Activated naive CD4-positive, alpha-beta T cell treated with anti-CD3 and anti-CD28 coated beads for 36 hours (primary cell): ENCODE results near the gene HSPA12B. TPM values are rescaled to one million over a fixed set of nuclear protein-coding genes. Genes with fewer than 3 reads are reported as not detected.

ENCODE experiments used
- CTCF ChIA-PET: fragments of 350-600 bp; sonication (Branson Sonifier 250); formaldehyde crosslinking; loops from one replicate; lab custom pipeline; 2021; ENCODE audit warnings: antibody characterized with exemption; lab: Charles Lee
- DNase-seq: peaks from one replicate; pipeline ENCODE4 v3.0.0-alpha.2; 2020
- H3K27ac Mint-ChIP-seq: one replicate; pipeline ENCODE4 v1.8.0; 2021; ENCODE audit warnings: mild to moderate bottlenecking, mixed read lengths
- H3K27me3 Mint-ChIP-seq: one replicate; pipeline ENCODE4 v1.8.0; 2021; ENCODE audit warnings: low read depth, mixed read lengths
- H3K36me3 Mint-ChIP-seq: one replicate; pipeline ENCODE4 v1.8.0; 2021; ENCODE audit warnings: low read depth, mixed read lengths
- H3K4me1 Mint-ChIP-seq: one replicate; pipeline ENCODE4 v1.8.0; 2021; ENCODE audit warnings: low read depth, mixed read lengths
- H3K4me3 Mint-ChIP-seq: one replicate; pipeline ENCODE4 v1.8.0; 2021; ENCODE audit warnings: mild to moderate bottlenecking, moderate library complexity, mixed read lengths
- H3K9me3 Mint-ChIP-seq: one replicate; pipeline ENCODE4 v1.8.0; 2021; ENCODE audit warnings: mixed read lengths
- intact Hi-C: fragments of 100-400 bp; cut with micrococcal nuclease; formaldehyde crosslinking; loops from one replicate; pipeline ENCODE4 v1.15.1; 2023
- total RNA-seq, 2 experiments: library from RNA; stranded (reverse); gene quantifications; one replicate each; pipeline ENCODE4 v1.2.3, GENCODE V29; 2021

Gene HSPA12B
- total RNA-seq, 2 experiments from 2014 or later: not detected

GRCh38 chr20:3745686-3746173, 13.2 kb downstream of the HSPA12B start:
- CTCF ChIA-PET: interaction anchor here (0.6 to 1.4 kb wide), 5 partner anchors 12 to 492 kb away, joined by 3 to 5 read pairs (median 4); partner anchors contain the start of gene ADISSP
- Mint-ChIP-seq H3K27ac (no peak overlapping the region), H3K4me3 (no peak overlapping the region), H3K9me3 (no peaks in the 10 kb centered on the region), H3K27me3 (peaks cover 4% of the 10 kb centered on the region), H3K36me3 (no peaks in the 10 kb centered on the region), H3K4me1 (peaks cover 9% of the 10 kb centered on the region)
- DNase-seq: no peak
- intact Hi-C loops: no loop called here

DNA sequence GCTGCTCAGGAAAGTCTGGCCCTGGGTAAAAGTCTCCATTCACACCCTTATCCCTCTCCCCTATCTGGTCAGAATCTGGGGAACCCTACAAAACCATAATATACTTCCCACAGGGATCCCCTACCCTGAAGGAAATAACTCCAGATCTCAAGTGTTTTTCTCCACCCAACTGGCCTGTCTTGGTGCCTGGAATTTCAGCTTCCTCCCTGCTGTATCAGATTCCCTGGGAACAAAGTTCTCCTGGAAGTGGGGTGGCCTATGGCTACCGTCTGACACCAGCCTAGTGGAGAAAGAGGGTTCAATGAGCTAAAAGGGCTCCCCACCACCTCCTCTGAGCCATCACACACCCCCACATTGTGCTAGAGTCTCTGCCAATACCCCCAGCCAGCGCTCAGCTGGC, 15.0 kb downstream of the HSPA12B start:
- Mint-ChIP-seq H3K4me1 (peaks cover 15% of the 10 kb centered on the region), H3K9me3 (no peaks in the 10 kb centered on the region), H3K36me3 (peaks cover 1% of the 10 kb centered on the region), H3K4me3 (no peak overlapping the region), H3K27ac (no peak overlapping the region), H3K27me3 (peaks cover 4% of the 10 kb centered on the region)
- intact Hi-C loops: no loop called here
- DNase-seq: no peak
- CTCF ChIA-PET: interaction anchor here (0.9 to 1.1 kb wide), 2 partner anchors 10 to 37 kb away, joined by 3 to 6 read pairs; no protein-coding TSS in a partner anchor

DNA sequence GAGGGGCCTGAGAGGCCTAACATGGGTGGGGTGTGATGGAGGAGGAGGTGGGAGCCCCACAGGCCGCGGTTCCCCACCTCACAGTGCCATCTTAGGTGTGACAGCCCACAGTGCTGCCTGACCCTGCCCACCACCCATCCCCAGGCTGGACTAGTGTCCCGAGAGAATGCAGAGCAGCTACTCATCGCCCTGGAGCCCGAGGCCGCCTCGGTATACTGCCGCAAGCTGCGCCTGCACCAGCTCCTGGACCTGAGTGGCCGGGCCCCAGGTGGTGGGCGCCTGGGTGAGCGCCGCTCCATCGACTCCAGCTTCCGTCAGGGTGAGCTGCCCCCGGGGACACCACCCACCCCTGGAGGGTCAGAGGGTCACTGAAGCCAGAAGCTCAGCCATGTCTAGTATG, 15.6 kb downstream of the HSPA12B start:
- no peak for DNase-seq
- peaks cover 1% of the 10 kb centered on the region for H3K36me3 Mint-ChIP-seq
- no peaks in the 10 kb centered on the region for H3K9me3 Mint-ChIP-seq
- peaks cover 17% of the 10 kb centered on the region for H3K4me1 Mint-ChIP-seq
- CTCF ChIA-PET: interaction anchor here (0.7 to 1.6 kb wide), 4 partner anchors 10 to 107 kb away, joined by 3 to 6 read pairs (median 4); no protein-coding TSS in a partner anchor
- peaks cover 4% of the 10 kb centered on the region for H3K27me3 Mint-ChIP-seq
- no peak overlapping the region for H3K27ac Mint-ChIP-seq
- intact Hi-C loops: no loop called here
- no peak overlapping the region for H3K4me3 Mint-ChIP-seq

DNA sequence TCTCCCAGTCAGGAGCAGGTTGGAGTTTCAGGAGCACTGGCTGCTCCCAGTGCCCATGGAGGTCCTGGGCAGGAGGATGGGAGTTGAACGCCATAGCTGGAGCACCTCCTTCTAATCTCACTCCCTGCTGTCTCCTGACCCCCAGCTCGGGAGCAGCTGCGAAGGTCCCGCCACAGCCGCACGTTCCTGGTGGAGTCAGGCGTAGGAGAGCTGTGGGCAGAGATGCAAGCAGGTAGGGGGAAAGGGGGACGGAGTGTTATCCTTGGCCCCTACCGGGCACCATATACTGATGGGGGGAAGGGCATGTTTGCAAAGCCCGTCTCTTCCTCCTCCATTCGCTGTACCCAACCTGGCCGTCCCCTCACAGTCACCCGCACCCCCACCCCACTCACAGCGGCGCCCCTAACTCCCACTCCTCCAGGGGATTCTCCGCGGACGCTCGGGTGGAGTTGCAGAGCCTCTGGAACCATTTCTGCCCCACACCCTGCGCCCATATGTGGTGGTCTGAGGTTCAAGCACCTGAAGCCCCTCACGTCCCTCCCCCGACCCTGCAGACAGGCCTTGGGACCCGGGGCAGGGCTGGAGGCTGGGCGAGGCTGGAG, 16.7 kb downstream of the HSPA12B start:
- Mint-ChIP-seq H3K9me3 (no peaks in the 10 kb centered on the region), H3K4me1 (peaks cover 17% of the 10 kb centered on the region), H3K4me3 (no peak overlapping the region), H3K27me3 (peaks cover 4% of the 10 kb centered on the region), H3K27ac (no peak overlapping the region), H3K36me3 (peaks cover 1% of the 10 kb centered on the region)
- DNase-seq: no peak
- intact Hi-C loops: no loop called here
- CTCF ChIA-PET: interaction anchor here (1.1 to 1.6 kb wide), 5 partner anchors 13 to 106 kb away, joined by 3 to 6 read pairs (median 3); no protein-coding TSS in a partner anchor

- H3K27me3 Mint-ChIP-seq: peaks cover 4% of the 10 kb centered on the region
- H3K27ac Mint-ChIP-seq: no peak overlapping the region
- intact Hi-C loops: no loop called here
- H3K4me1 Mint-ChIP-seq: peaks cover 13% of the 10 kb centered on the region
- no peak overlapping the region for H3K4me3 Mint-ChIP-seq
- peaks cover 1% of the 10 kb centered on the region for H3K36me3 Mint-ChIP-seq
- DNase-seq: peak; percentile 41
- CTCF ChIA-PET: interaction anchor here (0.9 to 1.9 kb wide), 9 partner anchors 9 to 186 kb away, joined by 3 to 9 read pairs (median 3); no protein-coding TSS in a partner anchor
- no peaks in the 10 kb centered on the region for H3K9me3 Mint-ChIP-seq
These were observed 17.4 kb downstream of the HSPA12B start for GRCh38 chr20:3749689-3750531.

DNA sequence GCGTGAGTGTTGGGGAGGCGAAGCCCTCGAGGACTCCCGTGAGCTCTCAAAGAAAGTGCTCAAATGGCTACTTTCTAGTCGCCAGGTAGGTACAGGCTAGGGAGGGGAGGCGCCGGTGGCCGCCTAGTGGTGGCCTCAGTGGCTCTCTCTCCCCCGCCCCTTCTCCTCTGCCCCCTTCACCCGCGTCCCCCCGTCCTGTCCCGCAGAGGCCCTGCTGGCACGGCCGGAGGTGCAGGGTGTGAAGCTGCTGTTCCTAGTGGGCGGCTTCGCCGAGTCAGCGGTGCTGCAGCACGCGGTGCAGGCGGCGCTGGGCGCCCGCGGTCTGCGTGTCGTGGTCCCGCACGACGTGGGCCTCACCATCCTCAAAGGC, 18.8 kb downstream of the HSPA12B start:
- Mint-ChIP-seq H3K4me3 (no peak overlapping the region), H3K9me3 (no peaks in the 10 kb centered on the region), H3K27ac (no peak overlapping the region), H3K4me1 (peaks cover 7% of the 10 kb centered on the region), H3K27me3 (peaks cover 4% of the 10 kb centered on the region), H3K36me3 (peaks cover 3% of the 10 kb centered on the region)
- intact Hi-C loops: no loop called here
- no peak for DNase-seq
- CTCF ChIA-PET: interaction anchor here (0.6 to 1.9 kb wide), 12 partner anchors 9 to 206 kb away, joined by 3 to 9 read pairs (median 5); no protein-coding TSS in a partner anchor

DNA sequence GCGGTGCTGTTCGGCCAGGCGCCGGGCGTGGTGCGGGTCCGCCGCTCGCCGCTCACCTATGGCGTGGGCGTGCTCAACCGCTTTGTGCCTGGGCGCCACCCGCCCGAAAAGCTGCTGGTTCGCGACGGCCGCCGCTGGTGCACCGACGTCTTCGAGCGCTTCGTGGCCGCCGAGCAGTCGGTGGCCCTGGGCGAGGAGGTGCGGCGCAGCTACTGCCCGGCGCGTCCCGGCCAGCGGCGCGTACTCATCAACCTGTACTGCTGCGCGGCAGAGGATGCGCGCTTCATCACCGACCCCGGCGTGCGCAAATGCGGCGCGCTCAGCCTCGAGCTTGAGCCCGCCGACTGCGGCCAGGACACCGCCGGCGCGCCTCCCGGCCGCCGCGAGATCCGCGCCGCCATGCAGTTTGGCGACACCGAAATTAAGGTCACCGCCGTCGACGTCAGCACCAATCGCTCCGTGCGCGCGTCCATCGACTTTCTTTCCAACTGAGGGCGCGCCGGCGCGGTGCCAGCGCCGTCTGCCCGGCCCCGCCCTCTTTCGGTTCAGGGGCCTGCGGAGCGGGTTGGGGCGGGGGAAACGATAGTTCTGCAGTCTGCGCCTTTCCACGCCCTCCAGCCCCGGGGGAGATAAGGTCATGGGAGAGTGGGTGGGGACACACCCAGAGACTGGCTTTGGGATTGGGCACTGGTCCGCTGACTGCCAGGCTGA, 19.3 kb downstream of the HSPA12B start:
- peak overlapping the region; percentile 48 for H3K4me3 Mint-ChIP-seq
- H3K4me1 Mint-ChIP-seq: peaks cover 7% of the 10 kb centered on the region
- peaks cover 5% of the 10 kb centered on the region for H3K36me3 Mint-ChIP-seq
- H3K27ac Mint-ChIP-seq: no peak overlapping the region
- peak; percentile 62 for DNase-seq
- H3K9me3 Mint-ChIP-seq: no peaks in the 10 kb centered on the region
- CTCF ChIA-PET: interaction anchor here (0.6 to 2.0 kb wide), 7 partner anchors 11 to 334 kb away, joined by 4 to 9 read pairs (median 5); no protein-coding TSS in a partner anchor
- no peaks in the 10 kb centered on the region for H3K27me3 Mint-ChIP-seq
- intact Hi-C loops: loop anchor here (2.0 kb wide), 3 partner anchors 35 to 95 kb away; partner anchors contain the start of genes CENPB and MAVS

- peaks cover 6% of the 10 kb centered on the region for H3K36me3 Mint-ChIP-seq
- peak overlapping the region; percentile 48 for H3K4me3 Mint-ChIP-seq
- CTCF ChIA-PET: interaction anchor here (0.6 to 3.8 kb wide), 5 partner anchors 15 to 333 kb away, joined by 3 to 23 read pairs (median 6); partner anchors contain the start of genes ADISSP and AP5S1
- no peaks in the 10 kb centered on the region for H3K9me3 Mint-ChIP-seq
- no peak for DNase-seq
- H3K27ac Mint-ChIP-seq: no peak overlapping the region
- H3K4me1 Mint-ChIP-seq: peaks cover 7% of the 10 kb centered on the region
- H3K27me3 Mint-ChIP-seq: no peaks in the 10 kb centered on the region
- intact Hi-C loops: loop anchor here (2.0 kb wide), 3 partner anchors 34 to 94 kb away; partner anchors contain the start of genes CENPB and MAVS
These were observed 19.9 kb downstream of the HSPA12B start for GRCh38 chr20:3752386-3752759.

GRCh38 chr20:3753098-3753497, 20.6 kb downstream of the HSPA12B start:
- no peaks in the 10 kb centered on the region for H3K27me3 Mint-ChIP-seq
- intact Hi-C loops: loop anchor here (1.0 to 2.0 kb wide), 7 partner anchors 15 to 332 kb away; partner anchors contain the start of genes AP5S1, CENPB and MAVS
- peaks cover 7% of the 10 kb centered on the region for H3K4me1 Mint-ChIP-seq
- CTCF ChIA-PET: interaction anchor here (0.9 to 3.8 kb wide), 6 partner anchors 13 to 68 kb away, joined by 3 to 23 read pairs (median 5); partner anchors contain the start of genes ADISSP and AP5S1
- H3K36me3 Mint-ChIP-seq: peaks cover 11% of the 10 kb centered on the region
- DNase-seq: peak; percentile 81
- H3K4me3 Mint-ChIP-seq: no peak overlapping the region
- H3K9me3 Mint-ChIP-seq: no peaks in the 10 kb centered on the region
- no peak overlapping the region for H3K27ac Mint-ChIP-seq

GRCh38 chr20:3753501-3754275, 21.2 kb downstream of the HSPA12B start:
- no peak for DNase-seq
- H3K9me3 Mint-ChIP-seq: no peaks in the 10 kb centered on the region
- H3K27ac Mint-ChIP-seq: no peak overlapping the region
- intact Hi-C loops: loop anchor here (1.0 to 2.0 kb wide), 7 partner anchors 15 to 332 kb away; partner anchors contain the start of genes AP5S1, CENPB and MAVS
- H3K36me3 Mint-ChIP-seq: peaks cover 13% of the 10 kb centered on the region
- H3K4me1 Mint-ChIP-seq: peaks cover 7% of the 10 kb centered on the region
- CTCF ChIA-PET: interaction anchor here (0.6 to 3.8 kb wide), 8 partner anchors 10 to 86 kb away, joined by 3 to 23 read pairs (median 4); partner anchors contain the start of genes ADISSP and AP5S1
- H3K4me3 Mint-ChIP-seq: no peak overlapping the region
- H3K27me3 Mint-ChIP-seq: no peaks in the 10 kb centered on the region

DNA sequence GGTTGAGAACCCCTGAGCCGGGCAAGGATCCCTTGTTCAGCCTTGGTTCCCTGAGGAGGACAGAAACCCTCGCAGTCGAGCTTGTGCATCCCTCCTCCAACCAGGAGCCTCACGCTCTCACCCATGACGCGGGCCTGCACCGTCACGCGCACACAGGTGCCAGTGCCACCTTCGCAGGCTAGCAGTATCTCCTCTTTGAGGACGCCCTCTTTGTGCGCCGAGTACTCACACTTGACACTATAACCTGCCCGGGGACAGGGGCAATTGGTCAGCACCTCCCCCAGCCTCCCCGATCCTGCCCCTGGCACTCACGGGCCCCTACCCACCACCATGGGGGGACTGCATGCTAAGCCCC, 21.8 kb downstream of the HSPA12B start:
- H3K36me3 Mint-ChIP-seq: peaks cover 13% of the 10 kb centered on the region
- intact Hi-C loops: no loop called here
- no peaks in the 10 kb centered on the region for H3K27me3 Mint-ChIP-seq
- no peak overlapping the region for H3K4me3 Mint-ChIP-seq
- peaks cover 7% of the 10 kb centered on the region for H3K4me1 Mint-ChIP-seq
- H3K9me3 Mint-ChIP-seq: no peaks in the 10 kb centered on the region
- DNase-seq: no peak
- no peak overlapping the region for H3K27ac Mint-ChIP-seq
- CTCF ChIA-PET: interaction anchor here (1.1 to 3.8 kb wide), 3 partner anchors 10 to 100 kb away, joined by 3 to 23 read pairs (median 3); partner anchors contain the start of gene ADISSP
